Tibial nerve (tissue), 4 donors: ENCODE measurements around the gene IL20.

Experiments
- EP300 ChIP-seq, 2 donors: sonication (generic); formaldehyde crosslinking; IDR thresholded peaks; one replicate each; pipeline ENCODE4 v1.6.1; 2017; ENCODE audit warnings: antibody characterized with exemption in 2 of 2, mild to moderate bottlenecking in 1 of 2
- POLR2A ChIP-seq, 2 donors: fragments of 450-650 bp; IDR thresholded peaks; one replicate each; pipeline ENCODE4 v1.6.1; 2017; ENCODE audit warnings: antibody characterized with exemption in 2 of 2, mild to moderate bottlenecking in 2 of 2, moderate library complexity in 2 of 2
- TF ChIP-seq, protein P1 (sequence below), 5 experiments: fragments of 200-600 bp in 3 of 5; fragments of 450-650 bp in 2 of 5; sonication (generic) in 3 of 5; IDR thresholded peaks; one replicate each; pipeline ENCODE4 v1.5.1; 2016 to 2019; ENCODE audit warnings: antibody characterized with exemption in 5 of 5, mild to moderate bottlenecking in 3 of 5, moderate library complexity in 2 of 5

DNA sequence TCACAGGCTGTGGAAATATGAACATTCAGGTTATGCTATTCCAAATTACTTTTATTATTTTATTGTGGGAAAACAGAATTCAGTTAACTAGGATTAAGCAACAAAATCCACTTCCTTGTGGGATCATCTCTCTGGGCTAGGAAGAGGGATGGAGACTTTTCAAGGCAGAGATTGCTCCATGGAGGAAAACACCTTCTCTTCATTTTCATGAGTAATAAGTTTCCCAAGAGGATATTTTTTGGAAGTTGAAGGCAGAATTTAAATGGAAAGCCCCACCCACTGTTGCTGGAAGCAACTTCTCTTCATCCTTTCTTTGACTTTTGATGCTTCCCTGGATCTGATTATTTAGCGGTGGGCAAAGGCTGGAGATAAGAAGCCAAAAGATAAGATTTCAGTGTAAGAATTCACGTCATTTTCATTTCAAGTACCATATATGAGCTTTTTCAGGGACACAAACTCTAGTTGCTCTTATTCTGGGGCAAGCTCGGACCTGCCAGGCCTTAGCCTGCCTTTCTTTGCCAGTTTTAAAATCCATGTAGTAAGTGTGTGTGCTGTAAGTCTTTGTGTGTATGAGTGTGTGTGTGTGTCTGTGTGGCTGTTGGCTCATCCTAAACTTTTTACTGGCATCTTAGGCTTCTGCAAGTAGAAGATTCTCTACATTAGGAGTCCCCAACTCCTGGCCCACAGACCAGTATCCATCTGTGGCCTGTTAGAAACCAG, 20.1 kb downstream of the IL20 start:
- TF ChIP-seq EP300 (IDR thresholded peaks at IDR 0.05) (no peak), POLR2A (IDR thresholded peaks at IDR 0.05) (no peak)
- TF ChIP-seq, protein P1, sequence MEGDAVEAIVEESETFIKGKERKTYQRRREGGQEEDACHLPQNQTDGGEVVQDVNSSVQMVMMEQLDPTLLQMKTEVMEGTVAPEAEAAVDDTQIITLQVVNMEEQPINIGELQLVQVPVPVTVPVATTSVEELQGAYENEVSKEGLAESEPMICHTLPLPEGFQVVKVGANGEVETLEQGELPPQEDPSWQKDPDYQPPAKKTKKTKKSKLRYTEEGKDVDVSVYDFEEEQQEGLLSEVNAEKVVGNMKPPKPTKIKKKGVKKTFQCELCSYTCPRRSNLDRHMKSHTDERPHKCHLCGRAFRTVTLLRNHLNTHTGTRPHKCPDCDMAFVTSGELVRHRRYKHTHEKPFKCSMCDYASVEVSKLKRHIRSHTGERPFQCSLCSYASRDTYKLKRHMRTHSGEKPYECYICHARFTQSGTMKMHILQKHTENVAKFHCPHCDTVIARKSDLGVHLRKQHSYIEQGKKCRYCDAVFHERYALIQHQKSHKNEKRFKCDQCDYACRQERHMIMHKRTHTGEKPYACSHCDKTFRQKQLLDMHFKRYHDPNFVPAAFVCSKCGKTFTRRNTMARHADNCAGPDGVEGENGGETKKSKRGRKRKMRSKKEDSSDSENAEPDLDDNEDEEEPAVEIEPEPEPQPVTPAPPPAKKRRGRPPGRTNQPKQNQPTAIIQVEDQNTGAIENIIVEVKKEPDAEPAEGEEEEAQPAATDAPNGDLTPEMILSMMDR (IDR thresholded peaks at IDR 0.05): no peak
